Islet of Langerhans (tissue), 1 donor: ENCODE results near the gene LMX1A.

Source experiments
- FAIRE-seq: peaks from one replicate; lab custom pipeline; 2011; peaks lifted over from hg19 to GRCh38; lab: Jason Lieb, UNC

The LMX1A gene

GRCh38 chr1:165367375-165367993, 11.0 kb upstream of the LMX1A start:
- FAIRE-seq: no peak

- FAIRE-seq: no peak
These were observed 8.8 kb upstream of the LMX1A start for GRCh38 chr1:165365341-165365740.

DNA sequence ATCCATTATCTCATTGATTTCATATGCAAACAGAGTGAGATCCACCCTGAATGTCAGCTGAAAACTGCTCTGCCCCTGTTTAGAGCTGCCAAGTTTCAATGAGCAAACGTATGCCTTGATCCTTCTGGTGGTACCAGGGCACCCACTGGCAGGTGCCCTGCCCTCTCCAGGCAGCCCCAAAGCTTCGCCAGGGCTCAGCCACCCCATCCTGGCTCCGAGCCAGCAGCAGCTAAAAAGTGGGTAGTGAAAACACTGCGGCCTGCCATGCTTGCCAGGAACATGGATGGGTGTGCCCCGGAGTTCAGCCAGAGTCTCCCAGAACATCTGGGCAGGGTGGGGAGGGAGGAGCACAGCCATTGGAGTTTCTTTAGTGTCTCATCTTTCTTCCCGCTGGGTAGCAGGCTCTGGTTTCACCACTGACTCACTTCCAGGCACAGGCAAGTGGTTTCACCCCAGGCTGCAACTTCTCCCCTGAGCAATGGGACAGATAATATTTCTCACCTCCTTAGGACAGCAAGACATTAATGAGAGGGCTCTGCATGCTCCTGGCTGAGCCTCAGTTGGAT, 8.1 kb upstream of the LMX1A start:
- FAIRE-seq: no peak

- no peak for FAIRE-seq
These were observed 361 bp upstream of the LMX1A start for GRCh38 chr1:165356876-165357275.

- no peak for FAIRE-seq
These were observed 1.2 kb downstream of the LMX1A start for GRCh38 chr1:165355139-165355976.

GRCh38 chr1:165354739-165355138, 1.8 kb downstream of the LMX1A start:
- FAIRE-seq: no peak

DNA sequence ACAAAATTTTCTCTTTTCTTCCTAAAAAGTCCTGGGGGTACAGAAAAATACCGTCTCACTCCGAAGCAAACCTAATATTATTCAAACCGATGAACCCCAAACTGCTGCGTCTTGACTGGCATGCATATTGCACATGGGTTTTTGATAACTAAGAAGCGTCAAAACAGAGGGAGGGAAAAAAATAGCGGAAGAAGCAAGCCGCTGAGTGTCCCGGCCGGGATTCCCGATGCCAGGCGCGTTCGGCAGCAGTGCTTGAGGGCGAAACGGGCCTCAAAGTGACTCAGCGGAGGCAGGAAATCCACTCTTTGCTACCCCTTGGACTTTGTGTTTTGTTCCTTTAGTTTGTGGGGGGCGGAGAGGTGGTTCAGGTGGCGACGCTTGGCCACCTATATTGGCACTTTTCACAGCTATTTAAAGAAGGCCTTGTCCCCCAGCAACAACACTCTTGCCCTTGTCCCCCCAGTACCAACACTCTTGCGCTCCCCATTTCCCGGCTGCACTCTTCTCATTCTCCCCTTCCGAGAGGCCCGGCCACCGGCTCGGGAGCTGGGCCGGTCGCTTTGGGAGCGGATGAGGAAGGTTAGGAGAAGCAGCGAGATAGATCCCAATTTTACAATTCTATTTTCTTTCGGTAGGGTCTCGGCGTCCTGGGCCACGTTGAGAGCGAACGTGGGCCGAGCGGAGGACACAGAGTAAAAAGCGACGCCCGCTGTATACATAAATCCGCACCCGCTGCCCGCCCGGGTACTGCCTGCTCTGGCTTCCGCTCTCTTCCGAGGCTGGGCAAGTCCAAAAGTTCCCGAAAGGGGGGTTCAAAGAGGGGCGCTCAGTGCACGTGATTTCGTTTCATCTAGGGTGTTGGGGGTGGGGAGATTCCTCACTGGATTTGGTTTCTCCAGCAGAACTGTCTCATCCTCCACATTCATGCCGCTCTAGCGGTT, 2.5 kb downstream of the LMX1A start:
- no peak for FAIRE-seq

GRCh38 chr1:165352442-165353293, 3.8 kb downstream of the LMX1A start:
- no peak for FAIRE-seq

- FAIRE-seq: no peak
These were observed 4.6 kb downstream of the LMX1A start for GRCh38 chr1:165351863-165352441.

GRCh38 chr1:165350840-165351239, 5.7 kb downstream of the LMX1A start:
- no peak for FAIRE-seq

DNA sequence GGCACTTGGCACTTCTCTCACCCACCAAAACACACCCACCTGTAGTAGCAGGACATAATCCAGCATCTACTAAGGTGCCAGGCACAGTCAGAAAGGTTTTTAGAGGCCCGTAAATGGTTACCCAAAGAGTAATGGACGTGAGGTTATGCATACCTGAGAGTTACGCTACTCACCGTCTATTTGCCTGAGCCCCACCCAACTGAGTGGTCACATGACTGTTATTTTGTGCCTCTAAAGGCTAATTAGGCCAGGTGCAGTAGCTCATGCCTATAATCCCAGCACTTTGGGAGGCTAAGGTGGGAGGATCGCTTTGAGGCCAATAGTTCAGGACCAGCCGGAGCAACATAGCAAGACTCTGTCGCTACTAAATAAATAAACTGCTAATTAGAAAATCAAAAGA, 11.0 kb downstream of the LMX1A start:
- FAIRE-seq: no peak

DNA sequence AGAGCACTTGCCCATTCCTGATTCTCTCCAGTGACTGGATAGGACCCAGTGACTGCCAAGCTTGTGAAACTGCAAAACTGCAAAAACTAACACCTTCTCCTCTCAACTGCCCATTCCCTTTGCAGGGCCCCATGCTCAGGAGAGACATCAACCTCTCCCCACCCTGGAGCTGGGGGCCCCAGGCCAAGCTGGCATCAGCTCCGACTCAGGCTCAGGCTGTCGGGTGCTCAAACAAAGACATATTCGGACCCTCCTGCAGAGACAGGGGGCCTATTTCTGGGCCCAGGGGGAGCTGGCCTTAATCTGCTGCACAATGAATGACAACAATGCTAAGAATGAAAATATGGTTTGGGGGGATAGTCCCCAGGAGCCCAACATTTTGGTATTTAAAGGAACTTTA, 11.8 kb downstream of the LMX1A start:
- FAIRE-seq: no peak

DNA sequence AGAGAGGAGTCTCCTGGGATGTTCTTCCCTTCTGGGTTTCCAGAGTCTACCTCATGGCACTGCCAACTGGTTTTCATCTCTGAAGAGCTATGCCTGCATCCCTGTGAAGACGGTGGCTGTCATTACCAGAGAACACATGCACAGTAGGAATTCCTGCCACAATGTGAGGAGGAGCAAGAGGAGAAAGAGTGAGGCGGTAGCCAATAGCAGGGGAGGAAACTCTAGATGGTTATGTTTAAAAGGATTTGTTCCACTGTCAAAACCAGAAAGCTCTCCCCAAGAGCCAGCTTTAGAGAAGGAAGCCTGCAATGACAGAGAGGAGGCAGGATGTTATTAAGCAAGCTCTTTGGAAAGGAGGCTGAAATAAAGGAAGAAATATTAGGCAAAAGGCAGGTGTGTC, 12.3 kb downstream of the LMX1A start:
- no peak for FAIRE-seq

GRCh38 chr1:165342587-165342986, 13.9 kb downstream of the LMX1A start:
- no peak for FAIRE-seq

DNA sequence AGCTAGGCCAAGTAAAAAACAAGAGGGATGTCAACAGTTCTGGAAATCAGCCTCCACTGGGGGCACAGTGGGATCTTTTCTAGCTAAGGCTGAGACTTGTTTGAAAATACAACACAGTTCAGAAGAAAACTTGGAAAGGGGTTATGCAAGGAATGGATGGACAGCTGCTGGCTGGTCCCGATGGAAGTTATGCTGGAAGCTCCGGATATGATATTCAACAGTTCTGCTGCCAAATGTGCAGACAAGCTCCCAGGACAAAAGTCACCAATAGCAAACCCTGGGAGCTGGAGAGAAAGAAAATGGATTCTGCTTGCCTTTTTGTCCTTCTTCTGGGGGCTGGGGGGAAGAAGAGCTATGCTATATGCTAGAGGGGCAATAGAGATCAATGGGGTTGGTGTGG, 14.3 kb downstream of the LMX1A start:
- no peak for FAIRE-seq

DNA sequence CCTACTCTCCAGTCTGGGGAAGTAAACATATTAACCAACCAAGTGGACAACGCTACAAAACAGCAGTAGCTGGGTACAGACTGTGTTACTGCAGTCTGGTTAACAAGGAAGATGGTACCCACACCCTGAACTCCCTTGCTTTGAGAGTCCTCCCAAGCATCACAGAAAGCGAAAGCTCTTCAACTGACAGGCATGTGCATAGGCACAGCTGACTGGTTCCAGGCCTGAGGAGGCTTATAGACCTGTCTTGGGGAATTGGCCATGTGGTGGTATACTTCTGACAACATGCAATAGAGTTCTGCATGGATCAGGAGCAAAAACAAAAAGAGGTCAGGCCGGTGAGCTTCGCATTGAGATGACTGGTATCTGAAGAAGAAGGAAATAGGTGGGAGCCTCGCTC, 17.4 kb downstream of the LMX1A start:
- no peak for FAIRE-seq

- no peak for FAIRE-seq
These were observed 26.0 kb downstream of the LMX1A start for GRCh38 chr1:165330483-165330882.

DNA sequence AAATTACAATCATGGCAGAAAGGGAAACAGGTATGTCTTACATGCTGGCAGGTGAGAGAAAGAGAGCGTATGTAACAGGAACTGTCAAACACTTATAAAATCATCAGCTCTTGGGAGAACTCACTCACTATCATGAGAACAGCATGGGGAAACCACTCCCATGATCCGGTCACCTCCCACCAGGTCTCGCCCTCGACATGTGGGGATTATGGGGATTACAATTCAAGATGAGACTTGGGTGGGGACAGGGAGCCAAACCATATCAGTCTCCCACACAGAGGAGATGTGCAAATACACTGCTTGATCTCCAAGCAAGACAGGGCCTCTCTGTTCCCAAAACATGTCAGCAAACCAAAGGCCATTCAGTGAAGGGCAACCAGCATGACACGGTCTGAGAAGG, 27.4 kb downstream of the LMX1A start:
- no peak for FAIRE-seq

- no peak for FAIRE-seq
These were observed 28.4 kb downstream of the LMX1A start for GRCh38 chr1:165328136-165328535.

GRCh38 chr1:165327538-165327937, 29.0 kb downstream of the LMX1A start:
- FAIRE-seq: no peak
